Karpas-422 (cell line): ENCODE results near the gene SPI1. TPM values are rescaled to one million over a fixed set of nuclear protein-coding genes. Genes with fewer than 3 reads are reported as not detected.
A peak's percentile ranks its signal among the peaks of the same experiment; 100 is the strongest.
"Not testable (repeated sequence)": the region's sequence is repeated elsewhere in the genome, so short reads cannot be mapped to it uniquely, and the experiment has no call there.

ENCODE experiments used
- DNase-seq: peaks from one replicate; pipeline ENCODE4 v3.0.0-alpha.2; 2015
- H2AFZ ChIP-seq: fragments of 200-600 bp; sonication (generic); 2 replicates; pipeline ENCODE4 v1.6.1; 2014; ENCODE audit warnings: antibody characterized with exemption, low read length, mixed read lengths
- H3K27ac ChIP-seq: fragments of 200-600 bp; sonication (generic); 2 replicates; pipeline ENCODE4 v1.5.1; 2014; ENCODE audit warnings: mild to moderate bottlenecking, low read length, moderate library complexity
- H3K27me3 ChIP-seq: fragments of 200-600 bp; sonication (generic); 2 replicates; pipeline ENCODE4 v1.6.1; 2014; ENCODE audit warnings: low read length, mixed read lengths
- H3K36me3 ChIP-seq: fragments of 200-600 bp; sonication (generic); 2 replicates; pipeline ENCODE4 v1.6.1; 2014; ENCODE audit warnings: low read length, mixed read lengths; ENCODE audit not compliant: insufficient read depth
- H3K4me1 ChIP-seq: fragments of 200-600 bp; sonication (generic); 2 replicates; pipeline ENCODE4 v1.6.1; 2014; ENCODE audit warnings: mild to moderate bottlenecking, low read length, mixed read lengths
- H3K4me2 ChIP-seq: fragments of 200-600 bp; sonication (generic); 2 replicates; pipeline ENCODE4 v1.6.1; 2014; ENCODE audit warnings: low read length, low read depth, mild to moderate bottlenecking; ENCODE audit not compliant: poor library complexity, severe bottlenecking
- H3K4me3 ChIP-seq: fragments of 200-600 bp; sonication (generic); 2 replicates; pipeline ENCODE4 v1.5.1; 2014; ENCODE audit warnings: mild to moderate bottlenecking, antibody characterized with exemption, low read length, mixed read lengths
- H3K79me2 ChIP-seq: fragments of 200-600 bp; sonication (generic); 2 replicates; pipeline ENCODE4 v1.6.1; 2014; ENCODE audit warnings: mild to moderate bottlenecking, low read length, mixed read lengths
- H3K9ac ChIP-seq: fragments of 200-600 bp; sonication (generic); 2 replicates; pipeline ENCODE4 v1.6.0; 2014; ENCODE audit warnings: low read length
- H3K9me2 ChIP-seq: fragments of 200-600 bp; sonication (generic), shearing (Covaris generic); replicated peaks from 2 replicates; pipeline ENCODE4 v1.6.0; 2014; ENCODE audit warnings: mild to moderate bottlenecking, low read length, moderate library complexity; ENCODE audit not compliant: insufficient read depth
- H3K9me3 ChIP-seq: fragments of 300-700, 200-600 bp; sonication (generic); 2 replicates; pipeline ENCODE4 v1.6.1; 2014; ENCODE audit warnings: low read length, mixed read lengths
- H4K20me1 ChIP-seq: fragments of 200-600 bp; sonication (generic); 2 replicates; pipeline ENCODE4 v1.6.1; 2014; ENCODE audit warnings: mild to moderate bottlenecking, antibody characterized with exemption, low read length, low read depth; ENCODE audit not compliant: insufficient read depth
- total RNA-seq: library from RNA; depleted of rRNA; stranded (reverse); fragments of >200 nt; shearing (Covaris generic); gene quantifications from 2 replicates; pipeline ENCODE4 v1.2.3, GENCODE V29; 2014; ENCODE audit warnings: low replicate concordance

SPI1 gene
- total RNA-seq, 1 experiment from 2014 or later: 114 TPM

GRCh38 chr11:47327025-47327424 lies 51.3 kb downstream of the SPI1 start:
- Histone ChIP-seq H3K9me2 (no peaks in the 10 kb centered on the region), H3K4me2 (no peak overlapping the region), H3K9ac (no peak overlapping the region), H3K27me3 (no peaks in the 10 kb centered on the region), H3K9me3 (no peaks in the 10 kb centered on the region), H3K4me3 (no peak overlapping the region), H3K36me3 (peaks cover 6% of the 10 kb centered on the region; the same call in 1 of the 2 replicates), H4K20me1 (no peaks in the 10 kb centered on the region), H3K4me1 (peaks cover 23% of the 10 kb centered on the region), H3K27ac (no peak overlapping the region), H3K79me2 (no peaks in the 10 kb centered on the region), H2AFZ (no peak overlapping the region)
- DNase-seq: no peak

GRCh38 chr11:47326198-47326597 lies 52.1 kb downstream of the SPI1 start:
- no peak overlapping the region for H3K9ac ChIP-seq
- no peak overlapping the region for H3K4me2 ChIP-seq
- no peaks in the 10 kb centered on the region for H3K27me3 ChIP-seq
- no peaks in the 10 kb centered on the region for H3K79me2 ChIP-seq
- H2AFZ ChIP-seq: no peak overlapping the region
- no peak overlapping the region for H3K27ac ChIP-seq
- no peaks in the 10 kb centered on the region for H3K9me2 ChIP-seq
- H3K9me3 ChIP-seq: no peaks in the 10 kb centered on the region
- DNase-seq: no peak
- H4K20me1 ChIP-seq: no peaks in the 10 kb centered on the region
- peaks cover 23% of the 10 kb centered on the region for H3K4me1 ChIP-seq
- H3K36me3 ChIP-seq: peaks cover 6% of the 10 kb centered on the region
- H3K4me3 ChIP-seq: no peak overlapping the region

- Histone ChIP-seq H3K4me1 (peaks cover 23% of the 10 kb centered on the region), H3K9me2 (no peaks in the 10 kb centered on the region), H4K20me1 (no peaks in the 10 kb centered on the region), H2AFZ (no peak overlapping the region), H3K9ac (no peak overlapping the region), H3K79me2 (no peaks in the 10 kb centered on the region), H3K4me3 (no peak overlapping the region), H3K27me3 (no peaks in the 10 kb centered on the region), H3K9me3 (no peaks in the 10 kb centered on the region), H3K27ac (no peak overlapping the region), H3K36me3 (peaks cover 9% of the 10 kb centered on the region), H3K4me2 (no peak overlapping the region)
- no peak for DNase-seq
Measured at GRCh38 chr11:47325271-47326041, 52.9 kb downstream of the SPI1 start.

- Histone ChIP-seq H3K4me3 (no peak overlapping the region), H3K9ac (no peak overlapping the region), H2AFZ (no peak overlapping the region), H4K20me1 (no peaks in the 10 kb centered on the region), H3K9me2 (no peaks in the 10 kb centered on the region), H3K4me2 (no peak overlapping the region), H3K27ac (no peak overlapping the region), H3K4me1 (peaks cover 19% of the 10 kb centered on the region), H3K36me3 (peaks cover 11% of the 10 kb centered on the region), H3K79me2 (peaks cover 2% of the 10 kb centered on the region; the same call in 1 of the 2 replicates), H3K27me3 (no peaks in the 10 kb centered on the region), H3K9me3 (no peaks in the 10 kb centered on the region)
- no peak for DNase-seq
Measured at GRCh38 chr11:47324520-47324919, 53.8 kb downstream of the SPI1 start.

GRCh38 chr11:47318166-47318565 lies 60.2 kb downstream of the SPI1 start:
- peak overlapping the region; percentile 97 for H3K27ac ChIP-seq
- no peaks in the 10 kb centered on the region for H3K9me2 ChIP-seq
- peaks cover 6% of the 10 kb centered on the region; the same call in 1 of the 2 replicates for H3K79me2 ChIP-seq
- H3K4me2 ChIP-seq: peak overlapping the region; percentile 66
- H4K20me1 ChIP-seq: no peaks in the 10 kb centered on the region
- H2AFZ ChIP-seq: no peak overlapping the region
- H3K9me3 ChIP-seq: no peaks in the 10 kb centered on the region
- peak overlapping the region; percentile 66 for H3K9ac ChIP-seq
- H3K27me3 ChIP-seq: no peaks in the 10 kb centered on the region
- H3K4me1 ChIP-seq: peaks cover 31% of the 10 kb centered on the region
- peak overlapping the region; percentile 43 for H3K4me3 ChIP-seq
- peaks cover 14% of the 10 kb centered on the region; the same call in 1 of the 2 replicates for H3K36me3 ChIP-seq
- peak; percentile 84 for DNase-seq

GRCh38 chr11:47317064-47317828 lies 61.1 kb downstream of the SPI1 start:
- H3K9me2 ChIP-seq: no peaks in the 10 kb centered on the region
- peaks cover 6% of the 10 kb centered on the region; the same call in 1 of the 2 replicates for H3K79me2 ChIP-seq
- H3K4me3 ChIP-seq: peak overlapping the region; percentile 16; the same call in 1 of the 2 replicates
- H3K9ac ChIP-seq: peak overlapping the region; percentile 48
- H3K9me3 ChIP-seq: no peaks in the 10 kb centered on the region
- H3K4me2 ChIP-seq: peak overlapping the region; percentile 66
- no peaks in the 10 kb centered on the region for H4K20me1 ChIP-seq
- peaks cover 31% of the 10 kb centered on the region for H3K4me1 ChIP-seq
- H3K27ac ChIP-seq: peak overlapping the region; percentile 97
- peak; percentile 77 for DNase-seq
- no peaks in the 10 kb centered on the region for H3K27me3 ChIP-seq
- peaks cover 17% of the 10 kb centered on the region; the same call in 1 of the 2 replicates for H3K36me3 ChIP-seq
- no peak overlapping the region for H2AFZ ChIP-seq

- not testable (repeated sequence) for H3K4me2 ChIP-seq, H3K79me2 ChIP-seq, DNase-seq, H3K27me3 ChIP-seq, H2AFZ ChIP-seq, H3K9me2 ChIP-seq, H4K20me1 ChIP-seq, H3K9me3 ChIP-seq, H3K4me3 ChIP-seq
- Histone ChIP-seq H3K9ac (peak overlapping the region; percentile 48; the same call in 1 of the 2 replicates), H3K36me3 (peaks cover 22% of the 10 kb centered on the region; the same call in 1 of the 2 replicates), H3K4me1 (peaks cover 31% of the 10 kb centered on the region), H3K27ac (peak overlapping the region; percentile 97)
Measured at GRCh38 chr11:47316501-47316900, 61.8 kb downstream of the SPI1 start.

GRCh38 chr11:47314992-47315391 lies 63.4 kb downstream of the SPI1 start:
- H3K4me1 ChIP-seq: peaks cover 31% of the 10 kb centered on the region
- no peaks in the 10 kb centered on the region for H4K20me1 ChIP-seq
- no peaks in the 10 kb centered on the region for H3K9me3 ChIP-seq
- no peak overlapping the region for H3K4me3 ChIP-seq
- H3K27ac ChIP-seq: peak overlapping the region; percentile 48; the same call in 1 of the 2 replicates
- DNase-seq: no peak
- no peak overlapping the region for H3K4me2 ChIP-seq
- no peak overlapping the region for H3K9ac ChIP-seq
- H3K27me3 ChIP-seq: no peaks in the 10 kb centered on the region
- H3K9me2 ChIP-seq: no peaks in the 10 kb centered on the region
- H3K36me3 ChIP-seq: peaks cover 26% of the 10 kb centered on the region; the same call in 1 of the 2 replicates
- peaks cover 8% of the 10 kb centered on the region; the same call in 1 of the 2 replicates for H3K79me2 ChIP-seq
- H2AFZ ChIP-seq: no peak overlapping the region
